Activated CD8-positive, alpha-beta memory T cell treated with anti-CD3 and anti-CD28 coated beads, Interleukin-2, amount 50 U/mL, for 4 hours (primary cell): ENCODE measurements around the gene TYROBP.
"Not testable (repeated sequence)": the region's sequence is repeated elsewhere in the genome, so short reads cannot be mapped to it uniquely, and the experiment has no call there.

Experiments used
- DNase-seq: peaks from one replicate; pipeline ENCODE4 v3.0.0-alpha.2; 2020

TYROBP gene

DNA sequence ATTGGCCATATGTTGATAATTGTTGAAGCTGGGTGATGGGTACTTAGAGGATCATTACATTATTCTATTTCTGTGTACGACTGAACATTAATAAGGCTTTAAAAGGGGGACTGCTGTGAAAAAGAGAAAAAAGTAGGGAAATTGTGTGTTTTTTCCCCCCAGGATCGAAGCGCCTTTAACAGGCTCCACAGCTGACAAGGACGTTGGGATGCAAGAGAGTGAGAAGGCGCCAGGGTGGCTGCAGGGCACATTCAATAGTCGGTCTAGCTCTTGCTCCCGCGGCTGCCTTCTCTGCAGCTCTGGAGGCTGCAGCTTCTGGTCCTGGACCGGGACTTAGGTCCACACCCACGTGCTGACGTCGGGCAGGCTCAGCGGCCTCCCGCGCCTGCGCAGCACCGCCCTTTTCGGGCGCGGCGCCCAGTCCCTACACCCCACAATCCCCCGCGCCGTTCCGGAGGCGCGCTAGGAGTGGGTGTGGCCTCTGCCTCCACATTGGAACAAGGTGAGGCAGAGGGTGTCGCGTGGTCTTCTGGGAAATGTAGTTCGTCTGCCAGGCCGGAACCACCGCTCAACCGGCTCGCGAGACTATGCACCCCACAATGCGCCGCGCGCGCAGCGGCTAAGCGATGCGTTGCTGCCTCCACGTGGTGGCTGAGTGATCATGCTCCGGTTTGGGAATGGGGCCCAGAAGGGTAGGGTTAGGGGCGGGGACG lies 23.2 kb upstream of the TYROBP start:
- peak; percentile 99 for DNase-seq

DNA sequence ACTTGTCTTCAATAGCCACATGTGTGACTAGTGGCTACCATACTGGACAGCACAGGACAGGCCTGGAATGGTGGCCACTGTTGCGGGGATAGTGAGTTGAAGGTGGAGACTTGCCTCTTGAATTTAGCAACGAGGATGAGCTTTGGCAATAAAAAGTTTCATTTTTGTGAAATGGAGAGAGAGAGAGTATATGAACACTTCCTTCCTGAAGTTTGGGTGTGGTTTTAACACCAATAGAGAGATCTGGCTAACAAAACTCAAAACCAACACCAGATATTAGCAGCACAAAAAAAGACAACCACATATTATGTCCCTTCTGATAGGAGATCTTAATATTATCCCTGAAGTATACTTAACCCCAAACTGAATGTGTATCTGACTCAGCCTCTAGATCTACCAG lies 21.8 kb upstream of the TYROBP start:
- no peak for DNase-seq

DNA sequence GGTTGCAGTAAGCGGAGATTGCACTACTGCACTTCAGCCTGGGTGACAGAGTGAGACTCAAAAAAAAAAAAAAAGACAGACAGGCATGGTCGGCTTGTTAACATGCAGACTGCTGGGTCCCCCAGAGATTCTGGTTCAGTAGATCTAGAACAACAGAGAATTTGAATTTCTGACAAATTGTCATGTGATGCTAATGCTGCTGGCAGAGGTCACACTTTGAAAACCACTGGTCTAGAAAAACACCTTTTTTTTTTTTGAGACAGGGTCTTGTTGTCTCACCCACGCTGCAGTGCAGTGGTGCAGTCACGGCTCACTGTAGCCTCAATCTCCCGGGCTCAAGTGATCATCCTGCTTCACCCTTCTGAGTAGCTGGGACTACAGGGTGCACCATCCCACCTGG lies 20.4 kb upstream of the TYROBP start:
- DNase-seq: no peak

DNA sequence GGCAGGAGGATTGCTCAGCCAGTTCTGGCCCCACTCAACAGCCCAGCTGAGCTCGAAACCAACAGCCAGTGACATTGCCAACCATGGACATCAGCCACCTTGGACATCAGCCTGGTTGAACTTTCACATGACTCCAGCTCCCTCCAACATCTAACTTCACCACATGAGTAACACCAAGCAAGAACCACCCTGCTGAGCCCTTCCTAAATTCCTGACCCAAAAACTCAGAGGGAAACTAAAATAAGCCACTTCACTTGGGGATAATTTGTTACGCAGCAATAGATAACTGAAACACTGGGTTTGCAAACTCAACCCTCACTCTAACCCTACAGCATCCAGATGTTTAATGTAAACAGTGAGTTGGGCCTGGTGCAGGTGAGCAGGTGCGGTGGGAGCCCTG lies 17.4 kb upstream of the TYROBP start:
- DNase-seq: no peak

DNA sequence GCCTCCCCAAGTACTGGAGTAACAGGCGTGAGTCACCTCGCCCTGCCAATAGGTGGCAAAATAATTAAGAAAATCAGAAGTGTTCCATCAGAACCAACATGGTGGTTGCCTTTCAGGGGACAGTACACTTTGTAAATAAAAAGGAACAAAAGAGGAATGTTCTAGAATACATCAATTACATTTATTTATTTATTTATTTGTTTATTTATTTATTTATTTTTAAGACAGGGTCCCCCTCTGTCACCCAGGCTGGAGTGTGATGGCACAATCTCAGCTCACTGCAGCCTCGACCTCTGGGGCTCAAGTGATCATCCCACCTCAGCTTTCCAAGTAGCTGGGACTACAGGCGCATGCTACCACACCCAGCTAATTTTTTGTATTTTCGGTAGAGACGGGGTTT lies 12.9 kb upstream of the TYROBP start:
- no peak for DNase-seq

DNA sequence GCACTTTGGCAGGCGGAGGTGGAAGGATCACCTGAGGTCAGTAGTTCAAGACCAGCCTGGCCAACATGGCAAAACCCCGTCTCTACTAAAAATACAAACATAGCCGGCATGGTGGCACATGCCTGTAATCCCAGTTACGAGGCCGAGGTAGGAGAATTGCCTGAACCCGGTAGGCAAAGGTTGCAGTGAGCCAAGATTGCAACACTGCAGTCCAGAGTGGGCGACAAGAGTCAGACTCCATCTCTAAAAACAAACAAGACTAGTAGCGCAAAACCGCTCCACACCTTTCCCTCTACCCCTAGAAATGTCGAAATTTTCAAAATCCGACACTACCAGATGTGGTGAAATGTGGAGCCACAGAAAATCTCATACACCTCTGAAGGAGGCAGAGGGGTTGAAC lies 11.2 kb upstream of the TYROBP start:
- no peak for DNase-seq

DNA sequence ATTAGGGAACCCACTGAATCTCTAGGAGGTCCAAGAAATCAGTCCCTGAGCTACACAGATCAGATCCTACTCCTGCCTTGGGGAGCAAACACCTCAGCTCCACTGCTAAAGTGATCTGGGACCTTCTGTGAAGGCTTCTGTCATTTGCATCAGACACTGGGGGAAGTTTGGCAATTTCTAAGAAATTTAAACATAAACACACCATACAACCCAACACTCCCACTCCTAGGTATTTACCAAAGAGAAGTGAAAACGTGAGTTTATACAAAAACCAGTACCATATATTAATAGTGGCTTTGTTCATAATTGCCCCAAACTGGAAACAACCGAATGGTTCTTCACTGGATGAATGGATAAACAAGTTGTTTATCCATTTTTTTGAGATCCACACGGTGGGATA lies 7.3 kb upstream of the TYROBP start:
- no peak for DNase-seq

DNA sequence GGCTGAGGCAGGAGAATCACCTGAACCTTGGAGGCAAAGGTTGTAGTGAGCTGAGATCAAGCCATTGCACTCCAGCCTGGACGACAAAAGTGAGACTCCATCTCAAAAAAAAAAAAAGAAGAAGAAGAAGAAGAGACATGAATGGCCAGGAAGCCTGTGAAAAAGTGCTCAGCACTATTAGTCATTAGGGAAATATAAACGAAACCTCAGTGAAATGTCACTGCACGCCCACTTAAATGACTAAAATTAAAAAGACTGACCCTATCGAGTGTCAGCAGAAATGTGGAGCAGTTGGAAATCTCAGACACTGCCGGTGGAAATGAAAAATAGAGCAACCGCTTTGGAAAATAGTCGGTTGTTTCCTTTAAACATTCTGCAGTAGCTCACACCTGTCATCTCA lies 5.5 kb upstream of the TYROBP start:
- no peak for DNase-seq

DNA sequence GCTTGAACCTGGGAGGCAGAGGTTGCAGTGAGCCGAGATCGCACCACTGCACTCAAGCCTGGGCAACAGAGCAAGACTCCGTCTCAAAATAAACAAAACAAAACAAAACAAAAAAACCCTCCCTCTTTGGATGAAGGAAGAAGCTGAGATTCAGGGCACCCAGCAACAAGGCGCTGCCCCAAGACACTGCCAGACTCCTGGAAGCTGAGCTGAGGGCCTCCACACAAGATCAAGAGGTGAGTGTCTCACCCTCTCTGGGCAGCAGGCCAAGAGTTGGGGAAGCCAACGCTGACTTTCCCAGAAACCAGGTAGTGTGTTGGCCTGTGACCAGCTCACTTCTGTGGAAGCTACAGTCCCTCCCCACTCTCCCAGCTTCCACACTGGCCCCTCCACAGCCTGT lies 3.7 kb upstream of the TYROBP start:
- no peak for DNase-seq

DNA sequence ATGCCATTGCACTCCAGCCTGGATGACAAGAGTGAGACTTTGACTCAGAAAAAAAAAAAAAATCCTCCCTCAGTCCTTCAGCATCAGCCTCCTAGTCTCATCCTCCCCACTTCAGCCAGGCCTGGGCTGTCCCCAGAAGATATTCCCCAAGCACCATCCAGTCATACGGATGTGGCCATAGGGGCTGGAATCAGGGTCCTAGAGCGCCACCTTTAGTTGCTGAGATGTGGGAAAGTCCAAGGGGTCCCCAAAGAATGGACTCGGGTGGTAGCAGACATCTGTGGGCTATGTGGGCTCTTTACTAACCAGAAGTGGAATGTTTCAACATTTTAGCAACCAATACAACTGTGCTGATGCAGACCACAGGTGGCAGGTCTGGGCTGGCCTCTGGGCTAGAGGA lies 3.1 kb upstream of the TYROBP start:
- DNase-seq: no peak

DNA sequence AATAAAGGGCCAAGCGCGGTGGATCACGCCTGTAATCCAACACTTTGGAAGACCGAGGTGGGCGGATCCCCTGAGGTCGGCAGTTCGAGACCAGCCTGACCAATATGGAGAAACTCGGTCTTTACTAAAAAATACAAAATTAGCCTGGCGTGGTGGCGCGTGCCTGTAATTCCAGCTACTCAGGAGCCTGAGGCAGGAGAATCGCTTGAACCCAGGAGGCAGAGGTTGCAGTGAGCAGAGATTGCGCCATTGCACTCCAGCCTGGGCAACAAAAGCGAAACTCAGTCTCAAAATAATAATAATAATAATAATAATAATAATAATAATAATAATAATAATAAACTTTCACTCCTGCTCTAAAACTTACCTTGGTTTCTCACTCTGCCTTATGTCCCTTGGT lies 2.3 kb upstream of the TYROBP start:
- DNase-seq: not testable (repeated sequence)

DNA sequence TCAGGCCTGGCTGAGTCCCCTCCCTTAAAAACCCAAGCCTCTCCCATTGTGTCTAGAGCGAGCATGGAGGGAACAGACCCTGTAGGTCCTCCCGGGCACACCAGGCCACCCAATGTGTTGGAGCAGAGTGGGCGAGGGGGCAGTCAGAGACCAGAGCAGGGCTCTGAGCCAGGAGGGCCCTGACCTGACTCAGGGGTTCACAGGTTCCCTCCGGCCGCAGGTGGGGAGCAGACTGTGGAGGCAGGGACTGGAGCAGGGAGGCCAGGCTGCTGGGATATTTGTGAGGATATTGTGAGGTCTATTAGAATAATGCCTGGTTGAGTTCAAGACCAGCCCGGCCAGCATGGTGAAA lies 1.6 kb upstream of the TYROBP start:
- DNase-seq: no peak

DNA sequence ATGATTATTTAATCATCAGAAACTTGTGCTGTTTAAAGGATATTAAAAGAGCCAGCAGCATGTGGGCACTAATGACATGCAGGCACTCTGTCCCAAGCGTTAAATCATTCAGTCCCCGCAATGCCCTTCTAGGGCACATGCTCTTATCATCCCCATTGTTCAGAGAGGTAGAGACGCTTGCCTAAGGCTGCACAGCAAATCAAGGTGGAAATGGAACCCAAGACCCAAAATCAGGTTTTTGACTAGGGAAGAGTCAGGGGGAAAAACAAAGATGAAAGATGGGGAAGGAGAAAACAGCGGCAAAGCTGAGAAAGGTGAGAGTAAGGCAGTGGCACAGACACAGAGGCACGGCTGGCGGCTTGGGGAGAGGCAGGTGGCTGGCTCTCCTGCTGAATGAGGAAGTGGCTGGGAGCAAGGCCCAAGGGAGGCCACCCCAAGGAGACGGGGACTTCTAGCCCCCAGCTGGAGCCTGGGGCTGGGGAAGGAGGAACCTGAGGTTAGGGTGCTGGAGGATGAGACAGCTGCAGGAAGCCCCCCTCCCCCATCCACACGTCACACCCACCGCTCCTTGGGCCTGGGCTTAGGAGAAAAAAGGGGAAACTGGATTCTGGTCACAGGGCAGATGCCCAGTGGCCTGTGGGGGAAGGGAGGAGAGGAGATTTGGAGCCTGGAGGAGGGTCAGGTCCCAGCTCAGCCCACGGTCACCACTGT lies 1.0 kb upstream of the TYROBP start:
- DNase-seq: no peak

DNA sequence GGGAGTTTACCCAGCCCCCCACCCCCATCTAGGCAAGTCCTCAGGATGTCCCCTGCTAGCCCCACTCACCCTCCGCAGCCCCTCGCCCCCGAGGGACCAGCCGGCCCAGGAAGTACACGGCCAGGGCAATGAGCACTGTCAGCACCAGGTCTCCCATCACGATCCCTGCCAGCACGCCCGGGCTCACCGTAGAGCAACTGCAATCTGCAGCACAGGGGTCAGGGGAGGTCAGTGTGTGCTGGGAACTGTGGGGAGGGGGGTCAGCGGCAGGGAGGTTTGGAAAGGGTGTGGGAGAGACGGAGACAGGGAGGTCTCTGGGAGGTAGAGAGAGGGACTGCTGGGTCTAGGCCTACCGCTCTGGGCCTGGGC lies 734 bp downstream of the TYROBP start:
- DNase-seq: no peak

DNA sequence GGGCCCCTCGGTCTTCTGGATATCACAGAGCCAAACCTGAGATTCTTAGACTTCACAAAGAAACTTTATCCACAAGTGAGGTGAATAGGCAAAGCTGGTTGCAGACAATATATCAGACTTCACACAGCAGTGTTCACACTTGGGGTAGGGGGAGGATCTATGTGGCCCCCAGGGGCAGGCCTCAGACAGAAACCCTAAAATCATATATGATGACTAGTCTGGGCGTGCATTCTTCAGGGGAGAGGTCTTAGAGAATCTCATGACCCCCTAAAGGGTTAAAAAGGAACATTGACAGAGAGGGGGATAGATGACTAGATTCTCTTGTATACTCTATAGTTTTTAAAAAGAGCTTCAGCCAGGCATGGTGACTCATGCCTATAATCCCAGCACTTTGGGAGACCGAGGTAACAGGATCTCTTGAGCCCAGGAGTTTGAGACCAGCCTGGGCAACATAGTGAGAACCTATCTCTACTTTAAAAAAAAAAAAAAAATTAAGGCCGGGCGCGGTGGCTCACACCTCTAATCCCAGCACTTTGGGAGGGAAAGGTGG lies 2.8 kb downstream of the TYROBP start:
- DNase-seq: no peak

DNA sequence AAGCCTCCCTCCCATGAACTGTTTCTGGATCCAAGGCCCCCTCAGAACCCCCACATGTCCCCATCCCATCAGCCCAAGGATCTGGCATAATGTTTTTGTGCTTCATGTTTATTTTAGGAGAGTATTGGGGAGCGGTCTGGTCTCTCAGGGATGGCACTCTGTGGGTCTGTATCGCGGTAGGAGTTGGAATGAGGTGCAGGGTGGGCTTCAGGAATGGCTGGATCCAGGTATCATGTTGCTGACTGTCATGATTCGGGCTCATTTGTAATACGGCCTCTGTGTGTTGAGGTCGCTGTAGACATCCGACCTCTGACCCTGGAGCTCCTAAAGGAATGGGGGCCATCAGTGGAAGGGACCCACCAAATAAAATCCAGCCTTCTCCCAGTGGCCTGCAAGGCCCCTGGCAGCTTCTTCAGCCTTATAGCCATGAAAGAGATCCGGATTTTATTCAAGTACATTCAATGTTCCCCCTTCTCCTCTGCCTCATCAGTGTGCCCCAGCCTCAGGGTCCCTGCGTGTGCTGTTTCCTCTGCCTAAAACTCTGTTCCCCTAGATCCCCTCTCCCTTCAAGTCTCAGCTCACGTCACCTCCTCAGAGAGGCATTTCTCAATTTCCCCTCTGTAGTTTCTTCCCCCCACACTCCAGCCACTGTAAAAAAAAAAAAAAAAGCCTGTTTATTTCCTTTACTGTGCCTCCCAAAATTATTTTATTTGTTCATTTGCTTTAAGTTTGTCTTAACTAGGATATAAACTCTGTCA lies 3.6 kb downstream of the TYROBP start:
- no peak for DNase-seq

DNA sequence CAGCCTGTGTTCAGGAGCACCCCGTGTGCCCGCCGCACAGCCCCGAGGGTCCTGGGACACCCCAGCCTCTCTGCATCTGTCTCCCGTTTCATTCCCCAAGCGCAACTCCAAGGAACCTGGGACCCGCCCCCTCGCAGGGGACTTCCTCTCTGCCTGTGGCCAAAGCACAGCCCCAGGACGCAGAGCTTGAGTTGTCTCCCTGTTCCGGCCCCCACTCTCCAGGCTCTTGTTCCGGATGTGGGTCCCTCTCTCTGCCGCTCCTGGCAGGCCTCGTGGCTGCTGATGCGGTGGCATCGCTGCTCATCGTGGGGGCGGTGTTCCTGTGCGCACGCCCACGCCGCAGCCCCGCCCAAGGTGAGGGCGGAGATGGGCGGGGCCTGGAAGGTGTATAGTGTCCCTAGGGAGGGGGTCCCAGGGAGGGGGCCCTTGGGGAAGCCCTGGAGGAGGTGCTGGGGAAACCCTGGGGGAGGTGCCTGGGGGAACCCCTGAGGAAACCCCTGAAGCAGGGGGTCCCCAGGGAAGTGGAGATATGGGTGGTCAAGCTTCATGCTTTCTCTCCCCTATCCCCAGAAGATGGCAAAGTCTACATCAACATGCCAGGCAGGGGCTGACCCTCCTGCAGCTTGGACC lies 4.4 kb downstream of the TYROBP start:
- DNase-seq: peak; percentile 92

DNA sequence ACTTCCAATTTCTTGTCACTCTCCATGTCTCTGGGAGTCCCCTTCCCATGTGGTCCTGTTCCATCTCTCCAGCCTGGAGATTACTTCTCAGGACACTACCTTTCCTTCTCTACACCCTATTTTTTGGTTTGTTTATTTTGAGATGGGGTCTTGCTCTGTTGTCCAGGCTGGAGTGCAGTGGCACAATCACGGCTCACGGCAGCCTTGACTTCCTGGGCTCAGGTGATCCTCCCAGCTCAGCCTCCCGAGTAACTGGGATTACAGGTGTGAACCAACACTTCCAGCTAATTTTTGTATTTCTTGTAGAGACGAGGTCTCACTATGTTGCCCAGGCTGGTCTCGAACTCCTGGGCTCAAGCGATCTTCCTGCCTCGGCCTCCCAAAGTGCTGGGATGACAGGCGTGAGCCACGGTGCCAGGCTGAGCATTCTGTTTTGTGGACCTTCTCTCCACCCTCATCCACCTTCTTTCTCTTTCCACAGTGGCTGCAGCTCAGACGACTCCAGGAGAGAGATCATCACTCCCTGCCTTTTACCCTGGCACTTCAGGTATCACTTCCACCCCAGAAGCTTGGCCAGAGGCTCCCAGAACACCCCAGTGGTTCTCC lies 5.1 kb downstream of the TYROBP start:
- no peak for DNase-seq

DNA sequence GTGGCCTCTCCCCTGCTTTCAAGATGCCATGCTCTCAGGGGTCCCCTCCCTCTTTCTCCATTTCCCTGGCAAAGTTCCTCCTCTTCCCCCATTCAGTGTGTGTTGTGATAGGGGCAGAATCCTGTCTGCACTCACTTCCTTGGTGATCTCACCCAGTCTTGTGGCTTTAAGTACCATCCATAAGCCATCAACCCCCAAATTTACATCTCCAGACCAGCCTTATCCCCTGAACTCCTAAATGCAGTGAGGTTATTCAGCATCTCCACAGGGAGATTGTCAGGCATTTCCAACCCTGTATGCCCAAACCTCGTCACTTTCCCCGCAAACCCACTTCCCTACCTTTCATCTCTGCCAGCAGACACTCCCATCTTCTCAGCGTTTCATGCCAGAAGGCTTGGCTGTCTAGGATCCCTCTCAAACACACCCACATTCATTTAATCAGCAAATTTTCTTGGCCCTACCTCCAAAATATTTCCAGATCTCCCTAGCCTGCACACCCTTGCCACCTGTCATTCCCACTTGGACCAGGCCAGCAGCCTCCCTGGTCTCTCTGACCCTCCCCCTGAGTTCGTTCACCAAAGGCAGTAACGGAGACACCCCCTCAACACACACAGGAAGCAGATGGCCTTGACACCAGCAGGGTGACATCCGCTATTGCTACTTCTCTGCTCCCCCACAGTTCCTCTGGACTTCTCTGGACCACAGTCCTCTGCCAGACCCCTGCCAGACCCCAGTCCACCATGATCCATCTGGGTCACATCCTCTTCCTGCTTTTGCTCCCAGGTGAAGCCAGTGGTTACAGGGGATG lies 6.0 kb downstream of the TYROBP start, which contains the start of gene HCST:
Gene HCST, plus strand, starts transcription at position 676 of the 808 bp plus-strand sequence. Its CDS starts 65 bp downstream, at position 741.
- DNase-seq: no peak

DNA sequence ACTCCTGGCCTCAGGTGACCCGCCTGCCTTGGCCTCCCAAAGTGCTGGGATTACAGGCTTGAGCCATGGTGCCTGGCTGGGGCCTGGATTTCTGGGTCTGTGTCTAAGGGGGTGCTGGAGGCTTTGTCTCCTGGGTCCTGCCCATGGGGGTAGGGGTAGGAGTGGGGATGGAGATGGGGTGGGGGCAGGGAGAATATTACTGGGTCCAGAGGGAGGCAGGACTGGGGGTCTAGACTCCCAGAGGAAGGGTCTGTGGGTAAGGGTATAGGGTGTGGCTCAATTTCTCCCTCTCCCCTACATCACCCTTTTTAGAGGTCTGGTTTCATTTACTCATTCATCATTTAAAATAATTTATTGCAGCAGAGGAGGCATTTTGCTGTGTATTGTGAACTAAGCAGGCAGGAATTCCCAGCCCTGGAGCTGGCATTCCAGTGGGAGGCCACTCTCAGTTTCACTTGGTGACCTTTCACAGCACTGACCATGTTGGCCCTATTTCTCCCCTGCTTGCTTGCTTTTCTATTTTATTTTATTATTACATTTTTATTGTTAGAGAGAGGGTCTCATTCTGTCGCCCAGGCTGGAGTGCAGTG lies 6.9 kb downstream of the TYROBP start:
- no peak for DNase-seq

DNA sequence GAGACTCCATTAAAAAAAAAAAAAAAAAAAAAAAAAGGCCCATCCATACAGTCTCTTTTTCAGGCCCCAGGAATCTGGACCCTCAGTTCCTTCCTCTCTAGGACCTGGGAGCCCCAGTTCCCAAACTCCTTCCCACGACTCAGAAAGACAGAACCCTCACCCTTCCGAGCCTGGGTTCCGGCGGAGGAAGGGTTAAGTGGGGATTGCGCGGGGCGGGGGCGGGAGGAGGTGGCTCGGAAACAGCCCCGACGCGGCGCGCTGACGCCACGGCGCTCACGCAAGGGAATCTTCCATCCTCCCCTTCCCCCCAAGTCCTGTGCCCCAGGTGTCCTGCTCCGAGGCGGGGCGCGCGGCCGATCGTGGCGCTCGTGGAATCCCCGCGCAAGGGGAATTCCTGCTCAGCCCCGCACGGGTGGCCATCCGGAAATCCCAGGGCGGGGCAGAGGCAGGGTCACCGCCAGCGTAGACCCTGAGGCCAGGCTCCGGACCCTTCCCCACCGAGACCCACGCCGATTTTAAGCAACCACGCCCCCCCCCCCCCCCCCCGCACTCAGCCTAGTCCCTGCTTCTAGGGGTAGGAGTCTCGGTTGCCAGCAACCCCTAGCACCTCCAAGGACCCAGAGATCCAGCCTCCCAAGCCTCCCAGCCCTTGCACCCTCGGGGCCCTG lies 8.4 kb downstream of the TYROBP start:
- DNase-seq: peak; percentile 88
